GM10847 (cell line): Measurements from ENCODE around the gene ATP6V0E2.

Source experiments
- POLR2A ChIP-seq: IDR thresholded peaks from 2 replicates; pipeline ENCODE4 v1.6.1; 2011; ENCODE audit not compliant: insufficient read length; ENCODE audit errors: extremely low read depth

The ATP6V0E2 gene

DNA sequence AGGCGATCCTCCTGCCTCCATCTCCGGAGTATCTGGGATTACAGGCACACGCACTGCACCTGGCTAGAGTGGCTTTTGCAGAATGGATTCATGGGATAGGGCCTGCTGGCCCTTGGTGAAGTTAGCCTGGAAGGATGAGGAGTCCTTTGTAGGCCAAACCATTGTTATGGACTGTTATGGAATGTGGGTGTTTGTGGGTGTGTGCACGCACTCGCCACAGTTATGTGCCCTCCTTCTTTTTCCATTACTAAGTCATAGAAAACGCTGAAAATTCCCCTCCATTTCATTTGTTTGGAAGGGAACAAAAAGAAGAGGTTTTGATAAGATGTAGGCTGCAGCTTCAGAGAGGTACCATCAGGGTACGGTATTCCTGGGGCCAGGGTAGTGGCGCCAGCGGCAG is 20.6 kb upstream of the ATP6V0E2 start:
- TF ChIP-seq POLR2A: no peak

DNA sequence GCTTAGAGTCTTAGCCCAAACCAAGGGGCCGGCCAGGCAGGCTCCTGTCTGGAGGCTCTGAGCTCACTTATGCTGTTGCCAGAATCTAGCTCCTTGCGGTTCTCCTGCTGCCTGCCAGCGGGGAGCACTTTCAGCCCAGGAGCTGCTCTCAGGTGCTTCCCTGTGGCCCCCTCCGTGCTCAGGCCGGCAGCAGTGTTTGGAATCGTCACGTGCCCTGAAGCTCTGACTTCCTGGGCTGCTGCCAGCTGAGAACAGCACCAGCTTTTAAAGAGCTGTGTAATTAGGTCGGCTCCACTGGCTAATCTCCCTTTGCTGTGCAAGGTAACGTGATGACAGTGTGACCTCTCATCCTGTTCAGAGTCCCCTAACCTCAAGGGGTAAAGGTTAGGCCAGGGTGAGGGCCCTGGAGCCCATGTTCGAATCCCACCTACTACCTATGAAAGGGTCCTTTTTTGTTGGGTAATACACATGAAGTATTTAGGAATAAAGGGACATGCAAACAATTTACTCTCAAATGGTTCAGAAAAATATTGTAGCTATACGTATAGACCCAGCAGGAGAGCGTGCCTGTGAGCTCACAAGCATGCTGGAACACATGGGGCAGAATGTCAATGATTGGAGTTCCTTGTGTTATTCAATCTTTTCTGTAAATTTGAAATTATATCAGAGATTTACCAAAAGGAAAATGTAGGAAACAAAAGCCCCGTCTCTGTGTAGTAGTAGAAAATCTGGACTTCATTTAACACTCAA is 19.0 kb upstream of the ATP6V0E2 start:
- no peak for TF ChIP-seq POLR2A

DNA sequence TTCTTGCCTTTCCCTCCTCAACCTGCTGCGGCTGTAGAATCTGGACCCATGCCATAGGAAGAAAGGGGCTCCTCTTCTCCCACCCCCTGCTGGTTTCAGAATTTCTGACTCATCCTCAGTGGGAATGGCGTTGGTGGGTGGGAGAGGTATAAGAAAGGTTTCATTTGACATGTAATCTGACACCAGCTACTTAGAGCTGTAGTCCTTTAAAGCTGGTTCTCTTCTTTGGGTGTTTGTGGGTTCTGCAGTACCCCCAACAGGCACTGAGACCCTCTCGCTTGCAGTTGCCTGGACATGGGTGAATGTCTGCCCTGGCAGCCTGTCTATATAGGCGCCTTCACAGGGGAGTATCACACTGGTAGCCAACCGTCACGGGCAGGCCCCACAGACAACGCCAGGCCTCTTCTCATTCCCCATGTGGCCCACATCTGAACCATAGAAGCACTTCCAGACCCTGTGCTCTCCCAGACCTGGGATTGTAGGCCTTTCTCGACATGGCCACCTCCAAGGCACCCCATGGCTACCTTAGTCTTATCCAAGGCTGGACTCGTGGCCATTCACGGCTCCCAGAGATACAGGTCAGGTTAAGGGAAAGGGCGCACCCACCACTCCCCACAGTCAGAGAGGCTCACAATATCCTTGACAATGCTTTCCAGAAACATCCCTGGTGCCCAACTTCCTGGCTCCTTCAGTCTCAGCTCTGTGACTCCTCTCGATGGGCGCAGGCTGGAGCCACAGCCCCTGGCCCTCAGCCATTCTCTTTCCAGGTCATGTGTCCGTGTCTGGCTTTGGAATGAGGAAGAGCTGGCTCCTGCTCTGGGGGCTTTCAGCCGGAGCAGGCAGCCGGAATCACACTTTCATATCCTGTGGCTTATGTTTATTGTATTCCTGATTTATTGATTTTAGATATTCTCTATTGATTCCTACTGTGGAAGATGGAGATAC is 18.1 kb upstream of the ATP6V0E2 start:
- no peak for TF ChIP-seq POLR2A

DNA sequence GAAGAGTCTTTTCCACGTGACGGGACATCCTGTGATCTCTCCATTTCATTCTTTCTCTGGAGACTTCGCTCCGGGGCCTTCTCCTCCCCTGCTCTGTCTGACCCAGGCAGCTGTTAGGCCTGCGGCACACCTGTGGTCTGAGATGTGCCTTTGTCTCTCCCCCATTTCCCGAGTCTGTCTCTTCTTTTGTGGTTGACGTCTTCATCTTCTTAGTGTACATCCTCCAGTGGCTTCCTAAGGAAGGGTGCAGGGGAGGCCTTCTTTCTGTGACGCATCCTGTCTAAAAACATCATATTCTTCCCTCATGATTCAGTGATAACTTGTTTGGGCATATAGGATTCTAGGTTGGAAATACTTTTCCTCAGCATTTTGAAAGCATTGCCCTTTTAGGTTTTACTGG is 17.2 kb upstream of the ATP6V0E2 start:
- TF ChIP-seq POLR2A: no peak

DNA sequence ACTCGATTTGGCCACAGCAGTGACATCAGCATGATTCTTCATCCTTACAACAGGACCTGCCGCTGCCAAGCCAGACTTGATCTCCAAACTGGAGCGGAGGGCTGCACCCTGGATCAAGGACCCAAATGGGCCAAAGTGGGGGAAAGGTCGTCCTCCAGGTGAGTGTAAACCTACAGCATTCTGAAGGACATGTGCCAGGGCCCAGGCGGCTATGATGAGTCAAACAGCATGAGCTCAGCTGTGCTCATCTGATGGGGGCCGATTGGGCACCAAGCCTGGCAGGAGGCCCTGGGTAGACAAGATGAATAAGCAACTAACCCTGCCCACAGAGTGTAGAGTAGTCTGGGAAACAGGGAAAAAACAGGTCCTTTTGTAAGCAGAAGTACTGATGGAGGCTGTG is 14.4 kb upstream of the ATP6V0E2 start:
- no peak for TF ChIP-seq POLR2A

DNA sequence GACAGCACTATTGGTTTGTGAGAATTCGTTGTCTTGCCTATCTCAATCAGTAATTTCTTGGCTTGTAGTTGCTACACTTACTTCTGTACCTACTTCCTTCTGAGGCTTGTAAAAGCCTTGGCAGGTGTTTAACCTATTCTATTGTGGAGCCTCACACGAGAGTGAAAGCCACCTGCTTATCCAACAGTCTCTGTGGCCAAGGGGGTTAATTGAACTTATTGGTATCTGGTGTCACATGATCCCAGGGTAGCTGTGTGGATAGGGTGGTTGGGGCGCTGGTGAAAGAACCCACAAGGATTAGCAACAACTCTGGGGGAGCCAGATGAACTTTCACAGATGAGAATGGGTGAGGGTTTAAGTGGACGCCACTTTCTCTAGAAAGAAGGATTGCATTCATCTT is 13.9 kb upstream of the ATP6V0E2 start:
- TF ChIP-seq POLR2A: no peak

DNA sequence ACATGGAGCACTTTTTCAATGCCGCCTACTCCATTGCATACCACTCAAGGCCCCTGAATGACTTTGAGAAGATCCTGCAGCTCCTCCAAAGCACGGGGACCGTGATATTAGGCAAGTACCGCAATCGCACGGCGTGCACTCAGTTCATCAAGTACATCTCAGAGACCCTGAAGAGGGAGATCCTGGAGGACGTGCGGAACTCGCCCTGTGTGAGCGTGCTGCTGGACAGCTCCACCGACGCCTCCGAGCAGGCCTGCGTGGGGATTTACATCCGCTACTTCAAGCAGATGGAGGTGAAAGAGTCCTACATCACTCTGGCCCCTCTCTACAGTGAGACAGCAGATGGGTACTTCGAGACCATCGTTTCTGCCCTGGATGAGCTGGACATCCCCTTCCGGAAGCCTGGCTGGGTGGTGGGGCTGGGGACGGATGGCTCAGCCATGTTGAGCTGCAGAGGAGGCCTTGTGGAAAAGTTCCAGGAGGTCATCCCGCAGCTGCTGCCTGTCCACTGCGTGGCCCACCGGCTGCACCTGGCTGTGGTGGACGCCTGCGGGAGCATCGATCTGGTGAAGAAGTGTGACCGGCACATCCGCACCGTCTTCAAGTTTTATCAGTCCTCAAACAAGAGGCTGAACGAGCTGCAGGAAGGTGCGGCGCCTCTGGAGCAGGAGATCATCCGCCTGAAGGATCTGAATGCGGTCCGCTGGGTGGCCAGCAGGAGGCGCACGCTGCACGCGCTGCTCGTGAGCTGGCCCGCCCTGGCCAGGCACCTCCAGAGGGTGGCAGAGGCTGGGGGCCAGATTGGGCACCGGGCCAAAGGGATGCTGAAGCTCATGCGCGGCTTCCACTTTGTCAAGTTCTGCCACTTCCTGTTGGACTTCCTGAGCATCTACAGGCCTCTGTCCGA is 12.7 kb upstream of the ATP6V0E2 start:
- TF ChIP-seq POLR2A: no peak

DNA sequence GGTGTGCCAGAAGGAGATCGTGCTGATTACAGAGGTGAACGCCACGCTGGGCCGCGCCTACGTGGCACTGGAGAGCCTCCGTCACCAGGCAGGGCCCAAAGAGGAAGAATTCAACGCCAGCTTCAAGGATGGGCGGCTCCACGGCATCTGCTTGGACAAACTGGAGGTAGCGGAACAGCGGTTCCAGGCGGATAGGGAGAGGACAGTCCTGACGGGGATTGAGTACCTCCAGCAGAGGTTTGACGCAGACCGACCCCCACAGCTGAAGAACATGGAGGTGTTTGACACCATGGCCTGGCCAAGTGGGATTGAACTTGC is 12.1 kb upstream of the ATP6V0E2 start:
- no peak for TF ChIP-seq POLR2A

DNA sequence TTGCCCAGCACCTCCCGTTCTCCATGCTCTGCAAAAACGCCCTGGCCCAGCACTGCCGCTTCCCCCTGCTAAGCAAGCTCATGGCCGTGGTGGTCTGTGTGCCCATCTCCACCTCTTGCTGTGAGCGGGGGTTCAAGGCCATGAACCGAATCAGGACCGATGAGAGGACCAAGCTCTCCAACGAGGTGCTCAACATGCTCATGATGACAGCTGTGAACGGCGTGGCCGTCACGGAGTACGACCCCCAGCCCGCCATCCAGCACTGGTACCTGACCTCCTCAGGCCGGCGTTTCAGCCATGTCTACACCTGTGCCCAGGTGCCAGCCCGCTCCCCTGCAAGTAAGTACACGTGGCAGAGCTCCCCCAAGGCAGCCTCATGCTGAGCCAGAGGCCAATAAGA is 11.6 kb upstream of the ATP6V0E2 start:
- no peak for TF ChIP-seq POLR2A

DNA sequence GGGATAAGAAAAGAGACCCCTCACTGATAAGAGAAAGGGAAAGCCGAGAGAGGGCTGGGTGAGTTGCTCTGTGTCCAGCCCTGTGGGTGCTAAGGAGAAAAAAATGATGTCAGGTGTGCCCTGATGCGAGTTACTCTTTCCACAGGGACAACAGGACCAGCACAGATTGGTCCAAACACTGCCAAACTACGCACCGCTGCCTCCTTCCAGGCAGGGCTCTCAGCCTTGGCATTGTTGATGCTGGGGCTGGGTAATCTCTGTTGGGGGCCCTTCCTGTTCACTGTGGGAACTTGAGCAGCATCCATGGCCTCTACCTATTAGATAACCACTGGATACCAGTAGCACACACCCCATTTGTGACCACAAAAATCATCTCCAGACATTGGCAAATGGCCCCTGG is 10.3 kb upstream of the ATP6V0E2 start:
- no peak for TF ChIP-seq POLR2A

DNA sequence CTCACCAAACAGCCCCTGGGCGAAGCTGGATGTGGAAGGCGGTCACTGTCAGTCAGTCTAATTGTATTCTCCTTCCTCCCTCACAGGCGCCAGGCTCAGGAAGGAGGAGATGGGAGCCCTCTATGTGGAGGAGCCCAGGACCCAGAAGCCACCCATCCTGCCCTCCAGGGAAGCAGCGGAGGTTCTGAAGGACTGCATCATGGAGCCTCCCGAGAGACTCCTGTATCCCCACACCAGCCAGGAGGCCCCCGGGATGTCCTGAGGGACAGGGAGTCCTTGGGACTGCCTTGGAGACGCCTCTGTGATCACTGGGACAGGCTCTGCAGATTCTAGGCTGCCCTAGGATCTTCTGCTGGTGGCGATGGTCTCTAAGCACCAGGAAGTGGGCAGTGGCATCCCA is 9.7 kb upstream of the ATP6V0E2 start:
- TF ChIP-seq POLR2A: no peak

DNA sequence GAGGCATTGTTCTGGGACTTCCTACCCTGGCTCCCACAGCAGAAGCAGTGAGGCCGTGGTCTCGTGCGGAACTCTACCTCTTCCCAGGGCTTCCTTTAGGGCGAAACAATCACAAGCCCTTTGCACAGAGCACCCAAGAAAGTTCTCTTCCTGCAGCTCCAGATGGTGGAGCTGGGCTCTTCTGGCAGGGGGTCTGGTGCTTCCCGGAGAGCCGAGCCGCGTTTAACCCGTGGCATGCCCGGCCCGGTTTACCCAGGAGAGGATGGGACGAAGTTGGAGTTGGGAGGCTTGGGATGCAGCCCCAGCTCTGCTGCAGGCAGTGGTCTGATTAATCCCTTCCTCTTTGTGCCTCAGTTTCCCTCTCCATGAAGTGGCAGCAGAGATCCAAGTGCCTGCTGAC is 9.0 kb upstream of the ATP6V0E2 start:
- no peak for TF ChIP-seq POLR2A

DNA sequence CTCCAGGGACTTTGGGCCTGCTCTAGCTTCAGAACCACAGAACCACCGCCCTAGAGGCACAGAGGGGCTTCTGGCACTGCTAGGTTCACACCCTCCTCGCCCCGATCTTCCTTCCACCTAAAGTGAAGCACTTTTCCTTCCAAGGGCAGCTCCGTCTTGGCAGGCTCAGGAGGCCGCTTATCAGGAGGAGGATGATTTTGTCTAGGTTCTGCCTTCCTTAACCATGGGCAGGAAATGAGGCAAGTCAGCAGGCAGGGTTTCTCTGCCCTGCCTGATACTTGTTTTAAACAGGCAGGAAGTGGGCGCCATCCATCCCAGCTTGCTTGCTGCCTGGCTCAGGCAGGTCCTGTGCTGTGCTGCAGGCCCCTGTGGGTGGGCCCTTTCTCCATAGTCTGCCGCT is 8.3 kb upstream of the ATP6V0E2 start:
- TF ChIP-seq POLR2A: no peak

DNA sequence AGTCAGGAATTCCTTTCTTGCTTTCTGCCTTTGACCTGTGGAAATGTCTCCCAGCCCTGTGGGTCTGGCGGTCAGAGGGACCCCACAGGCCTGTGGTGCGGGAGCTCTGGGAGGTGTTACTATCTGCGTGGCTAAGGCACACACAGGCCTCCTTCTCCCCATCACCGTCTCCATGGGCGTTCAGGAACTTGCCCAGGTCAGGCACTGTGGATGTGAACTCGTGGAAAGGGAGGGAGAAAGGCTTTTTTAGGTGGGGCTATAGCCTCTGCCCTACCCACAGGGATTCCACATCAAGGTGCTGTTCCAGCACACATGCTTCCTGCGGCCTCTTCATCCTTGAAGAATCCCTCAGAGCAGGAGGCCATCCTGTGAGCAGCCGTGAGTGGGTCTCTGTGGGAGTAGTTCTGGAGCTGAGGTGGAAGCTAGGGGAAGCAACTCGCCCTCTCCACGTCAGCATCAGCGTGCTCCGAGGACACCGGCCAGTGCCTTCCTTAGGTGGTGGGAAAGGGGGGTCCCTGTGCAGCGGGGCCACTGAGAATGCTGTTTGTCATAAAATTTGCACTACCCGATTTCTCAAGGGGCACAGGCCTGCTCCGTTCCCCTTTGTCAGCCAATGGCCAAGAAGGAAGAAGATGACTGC is 7.5 kb upstream of the ATP6V0E2 start:
- TF ChIP-seq POLR2A: no peak
